NCI-H524 treated with DMSO at 0.1 percent for 48 hours (cell line): ENCODE data around the gene HILPDA.
"Not testable (repeated sequence)": the region's sequence is repeated elsewhere in the genome, so short reads cannot be mapped to it uniquely, and the experiment has no call there.

Source experiments
- DNase-seq: peaks from one replicate; lab custom pipeline; 2025; lab: John Stamatoyannopoulos, UW

The HILPDA gene

GRCh38 chr7:128431754-128432153 is 23.9 kb upstream of the HILPDA start:
- DNase-seq: no peak

DNA sequence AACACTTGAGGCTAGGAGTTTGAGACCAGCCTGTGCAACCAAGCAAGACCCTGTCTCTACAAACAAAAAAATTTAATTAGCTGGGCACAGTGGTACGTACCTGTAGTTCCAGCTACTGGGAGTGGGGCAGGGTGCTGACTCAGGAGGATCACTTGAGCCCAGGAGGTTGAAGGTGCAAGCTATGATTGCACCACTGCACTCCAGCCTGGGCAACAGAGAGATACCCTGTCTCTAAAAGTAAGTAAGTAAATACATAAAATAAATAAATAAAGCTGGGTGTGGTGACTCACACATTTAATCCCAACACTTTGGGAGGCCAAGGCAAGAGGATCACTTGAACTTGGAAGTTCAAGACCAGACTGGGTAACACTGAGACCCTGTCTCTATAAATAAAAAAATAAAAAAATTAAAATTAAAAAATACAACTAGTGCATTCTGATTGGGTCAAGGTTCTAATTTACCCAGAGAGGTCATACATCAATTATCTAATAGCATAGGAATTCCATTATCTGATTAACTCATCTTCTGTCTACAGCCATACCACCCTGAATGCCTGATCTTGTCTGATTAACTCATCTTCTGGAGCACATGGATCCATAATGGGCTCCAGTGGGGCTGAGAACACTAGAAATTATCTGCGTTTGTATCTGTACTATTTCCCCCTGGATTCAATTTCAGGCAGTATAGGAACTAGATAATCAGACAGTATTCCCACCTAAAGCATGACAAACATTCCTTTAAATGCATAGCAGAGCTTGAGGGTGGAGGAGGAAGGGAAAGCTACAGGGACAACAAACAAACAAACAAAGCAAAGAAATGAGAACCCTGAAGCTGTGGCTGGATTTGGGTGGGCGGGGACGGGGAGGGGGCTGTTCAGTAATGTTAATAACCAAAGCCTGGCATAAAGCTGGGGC is 21.0 kb upstream of the HILPDA start:
- no peak for DNase-seq

- no peak for DNase-seq
These were observed 20.4 kb upstream of the HILPDA start for GRCh38 chr7:128435327-128435686.

DNA sequence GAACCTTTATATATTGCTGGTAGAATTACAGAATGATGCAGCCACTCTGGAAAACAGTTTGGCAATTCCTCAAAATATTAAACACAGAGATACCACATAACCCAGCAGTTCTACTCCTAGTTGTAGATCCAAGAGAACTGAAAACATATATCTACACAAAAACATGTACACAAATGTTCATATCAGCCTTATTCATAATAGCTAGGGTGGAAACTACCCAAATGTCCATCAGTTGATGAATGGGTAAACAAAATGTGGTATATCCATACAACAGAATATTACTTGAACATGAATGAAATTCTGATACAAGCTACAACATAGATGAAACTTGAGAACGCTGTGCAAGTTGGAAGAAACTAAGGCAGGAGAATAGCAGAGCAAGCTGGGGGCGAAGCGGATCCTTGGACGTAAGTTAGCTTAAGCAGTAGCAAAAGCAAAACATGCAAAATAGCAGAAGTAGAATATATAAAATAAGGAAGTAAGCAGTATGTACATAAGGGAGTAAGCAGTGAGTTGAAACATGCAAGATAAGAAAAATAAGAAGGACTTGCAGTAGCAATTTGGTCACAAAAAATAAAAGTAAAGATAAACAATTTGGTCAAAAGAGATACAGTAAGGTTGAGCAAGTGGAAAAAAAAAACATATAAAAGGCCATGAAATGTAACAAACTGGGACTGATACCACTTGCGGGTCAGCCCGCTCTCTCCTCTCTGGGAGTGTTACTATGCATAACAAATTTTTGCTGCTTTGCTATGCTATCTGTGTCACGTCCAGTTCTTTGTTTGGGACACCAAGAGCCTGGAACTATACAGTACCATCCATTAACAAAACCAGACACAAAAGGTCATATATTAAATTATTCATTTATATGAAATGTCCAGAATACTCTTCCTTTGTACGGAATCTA is 18.0 kb upstream of the HILPDA start:
- DNase-seq: no peak

GRCh38 chr7:128442356-128442755 is 13.3 kb upstream of the HILPDA start:
- DNase-seq: no peak

DNA sequence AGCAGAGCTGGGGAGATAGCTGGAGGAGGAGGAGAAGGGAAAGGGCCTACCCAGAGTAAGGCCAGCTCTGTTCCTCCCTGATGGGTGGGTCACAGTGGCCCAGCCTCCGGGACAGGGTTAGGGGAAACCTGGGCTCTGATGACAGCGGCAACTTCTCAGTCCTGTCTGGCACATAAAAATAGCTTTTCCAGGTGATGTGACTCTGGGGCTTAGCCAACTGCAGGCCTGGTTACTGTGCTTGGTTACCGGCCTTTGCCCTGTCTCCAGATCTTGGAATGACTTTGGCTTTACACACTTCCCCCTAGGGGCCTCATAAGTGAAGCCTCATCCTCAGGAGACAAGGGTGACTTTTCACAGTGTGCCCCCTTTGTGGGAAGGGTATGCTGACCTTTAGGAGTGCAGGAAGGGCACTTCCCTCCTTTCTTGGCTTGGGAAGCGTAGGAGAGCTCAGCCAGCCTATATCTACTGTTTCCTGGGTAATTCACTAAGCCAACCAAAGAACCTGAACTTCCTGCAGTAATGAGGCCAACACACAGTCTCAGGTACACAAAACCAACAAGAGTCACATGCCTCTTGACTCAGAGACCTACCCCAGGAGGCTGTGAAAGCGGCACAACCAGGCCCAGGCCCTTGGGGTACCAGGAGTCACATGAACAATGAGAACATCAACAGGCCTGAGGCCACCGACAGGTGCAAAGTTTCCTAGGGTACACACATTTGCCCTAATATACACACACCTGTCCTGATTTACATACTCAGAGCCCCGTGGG is 11.7 kb upstream of the HILPDA start:
- no peak for DNase-seq

DNA sequence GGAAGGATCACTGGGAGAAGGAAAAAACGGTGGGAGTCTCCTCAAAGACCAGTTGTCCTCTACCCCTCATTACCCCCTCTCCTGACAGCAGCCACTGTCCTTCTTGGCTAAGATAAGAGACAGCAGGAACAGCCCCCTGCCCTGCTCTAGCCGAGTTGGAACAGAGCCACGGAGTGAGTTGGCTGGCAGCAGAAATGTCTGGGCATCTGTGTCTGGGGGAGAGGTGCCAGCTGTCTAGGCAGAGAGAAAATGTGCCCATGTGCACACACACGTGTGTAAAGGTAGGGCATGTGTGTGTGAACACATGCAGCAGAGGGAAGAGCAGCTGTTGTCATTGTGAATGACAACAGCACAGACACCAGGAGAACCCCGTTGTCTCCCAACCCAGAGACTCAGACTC is 9.4 kb upstream of the HILPDA start:
- peak; percentile 20 for DNase-seq

GRCh38 chr7:128447941-128448564 is 7.6 kb upstream of the HILPDA start:
- DNase-seq: no peak

DNA sequence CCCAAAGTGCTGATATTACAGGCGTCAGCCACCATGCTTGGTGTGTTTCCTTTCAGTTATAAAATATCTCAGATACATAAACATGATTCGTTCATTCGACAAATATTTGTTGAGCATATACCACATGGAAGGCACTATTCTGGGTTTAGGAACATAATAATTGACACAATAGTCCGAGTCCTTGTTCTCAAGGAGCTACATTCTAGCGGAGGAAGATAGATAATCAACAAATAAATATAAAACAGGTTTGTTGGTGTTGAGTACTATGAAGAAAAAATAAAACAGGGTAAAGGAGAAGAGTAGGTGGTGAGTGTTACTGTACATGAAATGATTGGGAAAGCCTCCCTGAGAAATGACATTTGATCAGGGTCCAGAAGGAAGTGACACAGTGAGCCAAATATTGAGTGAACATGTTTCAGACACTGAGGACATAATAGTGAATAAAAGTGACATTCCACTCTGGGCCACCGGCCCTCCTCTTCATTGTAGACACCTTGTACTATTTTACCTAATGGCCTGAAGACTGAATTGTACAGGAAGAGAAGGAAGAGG is 6.9 kb upstream of the HILPDA start:
- DNase-seq: no peak

- DNase-seq: no peak
These were observed 5.3 kb upstream of the HILPDA start for GRCh38 chr7:128450409-128450808.

DNA sequence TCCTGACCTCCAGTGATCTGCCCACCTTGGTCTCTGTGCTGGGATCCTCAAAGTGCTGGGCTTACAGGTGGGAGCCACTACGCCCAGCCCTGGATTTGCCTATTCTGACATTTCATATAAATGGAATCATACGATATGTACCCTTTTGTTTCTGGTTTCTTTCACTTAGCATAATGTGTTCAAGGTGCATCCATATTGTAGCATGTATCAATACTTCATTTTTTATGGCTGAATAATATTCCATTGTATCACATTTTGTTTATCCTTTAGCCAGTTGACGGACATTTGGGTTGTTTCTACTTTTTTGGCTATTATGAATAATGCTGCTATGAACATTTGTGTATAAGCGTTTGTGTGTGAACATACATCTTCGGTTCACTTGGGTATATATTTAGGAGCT is 4.8 kb upstream of the HILPDA start:
- no peak for DNase-seq

- DNase-seq: no peak
These were observed 3.1 kb upstream of the HILPDA start for GRCh38 chr7:128452552-128452951.

GRCh38 chr7:128453836-128454804 is 1.6 kb upstream of the HILPDA start:
- no peak for DNase-seq

DNA sequence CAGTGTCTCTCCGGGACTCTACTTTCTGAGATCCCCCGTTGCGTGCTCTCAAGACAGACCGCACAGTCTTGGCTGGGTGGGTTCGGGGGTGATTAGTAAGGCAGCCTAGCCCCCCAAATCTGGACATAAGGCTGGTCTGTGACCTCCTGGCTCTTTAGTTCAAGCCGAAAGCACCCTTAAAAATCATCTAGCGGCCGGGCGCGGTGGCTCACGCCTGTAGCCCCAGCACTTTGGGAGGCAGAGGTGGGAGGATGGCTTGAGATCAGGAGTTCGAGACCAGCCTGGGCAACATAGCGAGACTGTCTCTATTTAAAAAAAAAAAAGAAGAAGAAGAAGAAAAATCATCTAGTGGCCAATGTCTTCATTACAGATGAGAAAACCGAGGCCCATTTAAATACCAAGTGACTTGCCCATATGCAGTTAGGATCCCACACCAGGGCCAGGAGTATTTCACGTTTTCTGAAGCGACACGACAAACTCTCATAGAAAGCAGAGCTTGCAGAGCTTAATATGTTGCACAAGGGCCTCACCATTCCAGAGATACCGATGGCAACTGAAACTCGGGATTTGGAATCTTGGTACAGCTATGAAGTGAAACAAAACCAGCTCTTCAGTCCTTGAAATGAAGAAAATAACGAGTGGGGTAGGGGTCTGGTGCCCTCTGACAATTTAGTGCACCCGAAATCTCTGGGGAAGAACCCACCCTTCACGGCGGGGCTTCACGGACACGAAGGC is 703 bp upstream of the HILPDA start:
- DNase-seq: no peak

- DNase-seq: no peak
These were observed 612 bp downstream of the HILPDA start for GRCh38 chr7:128456255-128456725.

- DNase-seq: not testable (repeated sequence)
These were observed 1.7 kb downstream of the HILPDA start for GRCh38 chr7:128457385-128457784.

- no peak for DNase-seq
These were observed 3.3 kb downstream of the HILPDA start for GRCh38 chr7:128458956-128459355.

DNA sequence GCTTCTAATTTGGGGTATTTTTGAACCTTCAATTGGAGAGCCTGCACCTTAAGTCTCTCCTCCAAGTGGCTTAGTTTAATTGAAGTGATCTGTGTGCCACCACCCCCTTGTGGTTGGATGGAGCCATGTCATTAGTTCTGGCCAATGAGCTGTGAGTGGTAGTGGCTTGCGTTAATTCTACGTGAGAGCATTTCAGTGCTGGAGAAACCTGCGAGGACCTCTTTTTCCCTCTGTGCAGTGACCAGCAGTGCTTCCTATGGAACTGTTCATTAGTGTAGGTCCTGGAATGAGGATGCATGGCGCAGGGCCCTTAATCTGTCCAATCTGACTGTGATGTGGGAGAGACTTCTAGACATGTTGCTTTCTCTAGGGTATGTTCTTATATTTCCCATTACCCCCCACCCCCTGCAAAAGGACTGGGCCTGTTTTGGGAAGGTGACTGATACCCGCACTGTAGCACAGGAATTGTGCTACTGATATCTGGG is 3.8 kb downstream of the HILPDA start:
- no peak for DNase-seq

DNA sequence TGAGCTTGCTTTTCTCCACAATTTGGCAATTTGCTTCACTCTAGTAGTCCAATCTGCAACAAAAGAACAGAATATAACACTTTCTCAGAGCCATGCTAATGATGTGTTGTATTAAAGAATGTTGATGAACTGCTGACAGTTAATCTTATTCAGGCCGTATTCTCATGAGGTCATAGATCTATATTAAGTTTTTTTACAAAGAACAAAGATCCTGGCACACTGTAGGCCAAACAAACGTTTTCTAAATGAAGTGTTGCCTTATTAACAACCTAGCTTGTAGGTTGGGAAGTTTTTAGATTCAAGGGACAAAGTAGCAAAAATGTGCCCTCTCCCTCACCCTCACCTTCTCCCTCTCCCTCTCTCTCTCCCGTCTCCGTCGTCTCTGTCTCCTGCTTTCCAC is 6.8 kb downstream of the HILPDA start:
- no peak for DNase-seq
